Measurements from ENCODE around the gene CAPN9. TPM values are rescaled to one million over a fixed set of nuclear protein-coding genes. Genes with fewer than 3 reads are reported as not detected.

The CAPN9 gene
- total and polyA plus RNA-seq, 2 donors from 2014 or later = 0.41 TPM; not detected in 1

- DNase-seq = no peak
- Histone ChIP-seq H3K4me3 (ENCODE audit: low read length in 3 of 3) (no peak overlapping the region), H3K36me3 (ENCODE audit: control insufficient read depth in 2 of 3, insufficient read depth in 3 of 3, low read length in 3 of 3) (no peaks in the 10 kb centered on the region), H3K9ac (ENCODE audit: low read length in 3 of 3) (no peak overlapping the region), H3K9me3 (ENCODE audit: control insufficient read depth in 2 of 3, insufficient read depth in 1 of 3, low read length in 3 of 3) (peaks cover 0 to 4% (median 0%) of the 10 kb centered on the region in 3 donors), H3K27ac (ENCODE audit: low read depth in 2 of 2, low read length in 2 of 2) (no peak overlapping the region), H3K4me1 (ENCODE audit: control insufficient read depth in 2 of 3, insufficient read depth in 2 of 3, low read depth in 1 of 3, low read length in 3 of 3) (no peaks in the 10 kb centered on the region), H3K27me3 (ENCODE audit: control insufficient read depth, insufficient read depth, low read length) (no peaks in the 10 kb centered on the region)
- no peak for FAIRE-seq
- intact Hi-C loops (cut with DNase I) = no loop called here
- TF ChIP-seq CTCF (IDR thresholded peaks at IDR 0.05; ENCODE audit: borderline replicate concordance, extremely low read depth, insufficient read depth) = no peak
Observed at GRCh38 chr1:230739564-230740290, 7.5 kb upstream of the CAPN9 start.

GRCh38 chr1:230743899-230744298 lies 3.3 kb upstream of the CAPN9 start:
- intact Hi-C loops (cut with DNase I) = no loop called here
- H3K4me1 ChIP-seq (ENCODE audit: control insufficient read depth in 2 of 3, insufficient read depth in 2 of 3, low read depth in 1 of 3, low read length in 3 of 3) = no peaks in the 10 kb centered on the region
- DNase-seq (no peak), FAIRE-seq (no peak)
- no peaks in the 10 kb centered on the region for H3K9me3 ChIP-seq (ENCODE audit: control insufficient read depth in 2 of 3, insufficient read depth in 1 of 3, low read length in 3 of 3)
- no peak for TF ChIP-seq CTCF (IDR thresholded peaks at IDR 0.05; ENCODE audit: borderline replicate concordance, extremely low read depth, insufficient read depth)
- no peaks in the 10 kb centered on the region for H3K36me3 ChIP-seq (ENCODE audit: control insufficient read depth in 2 of 3, insufficient read depth in 3 of 3, low read length in 3 of 3)
- no peak overlapping the region for H3K27ac ChIP-seq (ENCODE audit: low read depth in 2 of 2, low read length in 2 of 2)
- H3K4me3 ChIP-seq (ENCODE audit: low read length in 3 of 3) = no peak overlapping the region
- no peaks in the 10 kb centered on the region for H3K27me3 ChIP-seq (ENCODE audit: control insufficient read depth, insufficient read depth, low read length)
- H3K9ac ChIP-seq (ENCODE audit: low read length in 3 of 3) = no peak overlapping the region

GRCh38 chr1:230744382-230744781 lies 2.8 kb upstream of the CAPN9 start:
- Histone ChIP-seq H3K9me3 (ENCODE audit: control insufficient read depth in 2 of 3, insufficient read depth in 1 of 3, low read length in 3 of 3) (no peaks in the 10 kb centered on the region), H3K9ac (ENCODE audit: low read length in 3 of 3) (no peak overlapping the region), H3K36me3 (ENCODE audit: control insufficient read depth in 2 of 3, insufficient read depth in 3 of 3, low read length in 3 of 3) (no peaks in the 10 kb centered on the region), H3K27ac (ENCODE audit: low read depth in 2 of 2, low read length in 2 of 2) (no peak overlapping the region), H3K4me3 (ENCODE audit: low read length in 3 of 3) (no peak overlapping the region), H3K27me3 (ENCODE audit: control insufficient read depth, insufficient read depth, low read length) (no peaks in the 10 kb centered on the region), H3K4me1 (ENCODE audit: control insufficient read depth in 2 of 3, insufficient read depth in 2 of 3, low read depth in 1 of 3, low read length in 3 of 3) (no peaks in the 10 kb centered on the region)
- DNase-seq (peak in 1 of 5 donors; percentile 75), FAIRE-seq (no peak)
- intact Hi-C loops (cut with DNase I) = no loop called here
- TF ChIP-seq CTCF (IDR thresholded peaks at IDR 0.05; ENCODE audit: borderline replicate concordance, extremely low read depth, insufficient read depth) = no peak
